Activated T-cell treated with anti-CD3 and anti-CD28 coated beads, Interleukin-2, amount 50 U/mL, for 4 hours (primary cell): ENCODE data around the gene SERPINA4. TPM values are rescaled to one million over a fixed set of nuclear protein-coding genes. Genes with fewer than 3 reads are reported as not detected.

Experiments used
- ATAC-seq, 2 donors: fragments of 200-7000 bp; cut with Tn5 transposase; one replicate each; pipeline ENCODE4 v1.10.0; 2021
- DNase-seq: peaks from one replicate; pipeline ENCODE4 v3.0.0-alpha.2; 2020
- H3K27me3 Mint-ChIP-seq: one replicate; pipeline ENCODE4 v1.8.0; 2021; ENCODE audit warnings: low read depth, mixed read lengths
- H3K36me3 Mint-ChIP-seq: one replicate; pipeline ENCODE4 v1.8.0; 2022; ENCODE audit warnings: mixed read lengths; ENCODE audit not compliant: insufficient read depth
- H3K4me1 Mint-ChIP-seq: one replicate; pipeline ENCODE4 v1.8.0; 2021; ENCODE audit warnings: low read depth, mixed read lengths
- H3K4me3 Mint-ChIP-seq: one replicate; pipeline ENCODE4 v1.8.0; 2021; ENCODE audit warnings: mild to moderate bottlenecking, moderate library complexity, mixed read lengths
- H3K9me3 Mint-ChIP-seq: one replicate; pipeline ENCODE4 v1.8.0; 2021; ENCODE audit warnings: mixed read lengths
- total RNA-seq, 3 donors: library from RNA; stranded (reverse); gene quantifications; one replicate each; pipeline ENCODE4 v1.2.1, GENCODE V29; 2021

The SERPINA4 gene
- total RNA-seq, 3 donors from 2014 or later = not detected

DNA sequence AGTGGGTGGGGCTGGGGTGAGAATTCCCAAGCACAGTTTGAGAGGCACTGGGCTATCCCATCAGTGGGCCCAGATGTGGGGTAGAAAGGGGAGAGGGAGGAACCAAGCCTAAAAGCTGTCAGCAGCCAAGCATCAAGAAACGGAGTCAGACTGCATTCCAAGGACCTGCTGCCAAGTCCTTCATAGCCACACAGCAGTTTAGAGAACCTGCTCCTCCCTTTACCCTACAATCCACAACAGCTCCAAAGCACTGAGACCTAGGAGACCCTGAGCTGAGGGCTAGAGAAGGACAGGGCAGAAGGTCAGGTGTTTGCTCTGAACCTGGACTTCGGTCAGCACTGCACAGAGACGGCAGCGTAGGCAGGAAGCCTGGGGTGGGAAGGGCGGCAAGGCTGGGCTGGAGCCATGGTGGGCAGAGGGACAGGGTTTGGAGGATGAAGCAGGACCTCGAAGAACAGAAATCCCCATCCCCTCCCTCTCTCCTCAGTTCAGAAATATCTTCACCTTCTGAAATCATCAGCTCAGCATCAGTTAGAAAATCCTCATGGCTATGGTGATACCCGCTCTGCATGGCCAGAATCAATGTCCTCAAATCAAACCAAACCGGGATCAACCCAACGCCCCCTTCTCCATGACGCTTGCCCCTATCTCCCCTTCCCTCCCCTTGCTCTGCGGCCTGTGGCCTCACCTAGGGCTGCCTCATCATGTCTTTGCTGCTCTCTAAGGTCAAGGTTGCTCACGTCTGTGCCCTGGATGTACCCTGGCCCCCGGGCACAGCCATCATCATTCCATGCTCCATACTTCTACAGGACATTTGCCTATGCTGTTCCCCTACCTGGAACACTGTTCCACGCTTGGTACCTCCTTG is 12.9 kb upstream of the SERPINA4 start:
- DNase-seq = no peak
- Mint-ChIP-seq H3K4me3 (no peak overlapping the region), H3K36me3 (no peaks in the 10 kb centered on the region), H3K4me1 (no peaks in the 10 kb centered on the region), H3K27me3 (peaks cover 34% of the 10 kb centered on the region), H3K9me3 (no peaks in the 10 kb centered on the region)
- no peak for ATAC-seq

DNA sequence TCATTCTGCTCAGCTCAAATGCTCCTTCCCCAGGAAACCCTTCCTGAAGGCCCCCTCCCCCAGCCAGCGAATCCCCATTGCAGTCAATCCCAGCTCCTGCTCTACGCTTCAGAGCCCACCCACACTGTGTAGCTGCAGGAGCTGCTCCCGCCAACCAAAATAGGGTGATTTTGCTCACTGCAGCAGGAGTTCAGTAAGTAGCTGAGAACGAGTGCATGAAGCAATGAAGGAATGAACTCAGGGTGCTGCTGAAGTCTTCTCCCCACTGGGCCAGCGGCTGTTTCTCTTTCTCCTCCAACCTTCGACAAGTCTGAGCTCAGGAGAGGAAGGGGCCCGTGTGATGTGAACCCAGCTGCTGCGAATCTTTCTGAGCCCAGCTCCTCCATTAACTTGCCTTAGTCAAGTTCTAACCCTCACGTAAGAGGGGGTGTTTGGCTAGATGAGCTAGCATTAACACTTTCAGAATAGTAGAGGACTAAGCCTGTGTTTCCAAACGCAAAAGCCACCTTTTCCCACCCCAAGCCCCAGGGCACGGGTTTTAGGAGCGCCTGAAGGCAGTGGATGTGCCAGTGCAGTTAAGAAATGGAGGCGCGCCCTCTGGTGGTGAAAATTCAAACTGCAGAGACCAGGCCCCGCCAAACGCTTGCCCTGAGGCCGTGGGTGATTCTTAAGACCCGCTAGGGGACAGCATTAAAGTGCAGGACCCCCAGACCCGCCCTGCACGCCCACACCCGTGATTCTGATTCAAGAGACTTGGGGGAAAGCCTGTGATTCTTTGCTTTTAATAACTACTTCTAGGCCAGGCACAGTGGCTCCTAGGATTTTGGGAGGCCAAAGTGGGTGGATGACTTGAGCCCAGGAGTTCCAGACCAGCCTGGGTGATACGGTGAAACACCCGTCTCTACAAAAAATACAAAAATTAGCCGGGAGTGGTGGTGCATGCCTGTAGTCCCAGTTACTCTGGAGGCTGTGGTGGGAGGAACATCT is 11.9 kb upstream of the SERPINA4 start:
- DNase-seq (peak; percentile 48), ATAC-seq (peak; percentile 56 to 69)
- no peak overlapping the region for H3K4me3 Mint-ChIP-seq
- no peaks in the 10 kb centered on the region for H3K9me3 Mint-ChIP-seq
- no peaks in the 10 kb centered on the region for H3K36me3 Mint-ChIP-seq
- peaks cover 32% of the 10 kb centered on the region for H3K27me3 Mint-ChIP-seq
- no peaks in the 10 kb centered on the region for H3K4me1 Mint-ChIP-seq

DNA sequence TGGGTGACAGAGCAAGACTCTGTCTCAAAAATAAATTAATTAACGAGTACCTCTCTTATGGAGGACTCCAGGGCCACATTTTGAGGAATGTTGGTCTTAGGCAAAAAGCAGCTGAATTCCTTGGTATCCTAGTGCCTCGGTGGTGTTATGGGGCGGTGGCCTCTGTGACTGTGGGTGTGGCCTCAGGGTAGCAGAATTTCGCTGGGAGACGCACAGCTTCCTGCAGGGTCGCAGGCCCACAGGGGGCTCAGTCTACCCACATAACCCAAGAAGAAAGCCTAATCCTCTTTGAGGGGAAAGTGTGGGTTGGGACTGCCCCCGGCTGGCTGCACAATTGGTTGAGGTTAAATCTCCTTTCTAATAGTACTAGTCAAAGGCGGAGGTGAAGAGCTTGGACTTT is 11.2 kb upstream of the SERPINA4 start:
- Mint-ChIP-seq H3K27me3 (peaks cover 35% of the 10 kb centered on the region), H3K4me3 (no peak overlapping the region), H3K4me1 (no peaks in the 10 kb centered on the region), H3K36me3 (no peaks in the 10 kb centered on the region), H3K9me3 (peaks cover 3% of the 10 kb centered on the region)
- DNase-seq (no peak), ATAC-seq (no peak)

DNA sequence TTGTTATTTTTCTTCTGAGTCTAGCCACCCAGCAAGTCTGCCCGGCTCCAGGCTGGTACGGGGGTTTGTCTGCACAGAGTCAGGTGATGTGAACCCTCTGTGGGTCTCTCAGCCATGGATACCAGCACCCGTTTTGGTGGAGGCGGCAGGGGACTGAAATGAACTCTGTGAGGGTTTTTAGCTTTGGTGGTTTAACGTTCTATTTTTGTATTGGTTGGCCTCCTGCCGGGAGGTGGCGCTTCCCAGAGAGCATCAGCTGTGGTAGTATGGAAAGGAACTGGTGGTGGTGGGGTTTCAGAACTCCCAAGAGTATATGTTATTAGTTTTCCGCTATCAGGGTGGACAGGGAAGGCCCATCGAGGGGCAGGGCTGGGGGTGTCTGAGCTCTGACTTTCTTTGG is 5.3 kb upstream of the SERPINA4 start:
- peaks cover 11% of the 10 kb centered on the region for H3K9me3 Mint-ChIP-seq
- no peaks in the 10 kb centered on the region for H3K36me3 Mint-ChIP-seq
- peaks cover 25% of the 10 kb centered on the region for H3K27me3 Mint-ChIP-seq
- ATAC-seq (no peak), DNase-seq (no peak)
- H3K4me3 Mint-ChIP-seq = no peak overlapping the region
- no peaks in the 10 kb centered on the region for H3K4me1 Mint-ChIP-seq

DNA sequence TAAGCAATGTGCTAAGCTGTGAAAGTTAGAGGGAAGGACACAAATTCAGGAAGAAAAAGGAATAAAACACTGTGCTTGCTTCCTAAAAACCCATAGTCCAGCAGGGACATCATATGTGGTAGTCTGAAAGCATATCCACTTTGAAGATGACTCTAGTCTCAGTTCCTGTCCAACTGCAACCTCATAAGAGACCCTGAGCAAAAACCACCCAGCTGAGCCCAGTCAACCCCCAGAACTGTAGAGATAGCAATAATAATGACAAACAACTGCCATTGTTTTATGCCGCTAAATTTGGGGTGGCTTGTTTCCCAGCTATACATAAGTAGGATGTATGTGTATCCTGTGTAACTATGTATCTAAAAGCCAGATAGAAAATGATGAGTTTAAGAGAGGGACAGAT is 3.9 kb upstream of the SERPINA4 start:
- no peak for ATAC-seq
- Mint-ChIP-seq H3K36me3 (no peaks in the 10 kb centered on the region), H3K4me3 (no peak overlapping the region), H3K9me3 (peaks cover 11% of the 10 kb centered on the region), H3K4me1 (no peaks in the 10 kb centered on the region), H3K27me3 (peaks cover 15% of the 10 kb centered on the region)
- no peak for DNase-seq

DNA sequence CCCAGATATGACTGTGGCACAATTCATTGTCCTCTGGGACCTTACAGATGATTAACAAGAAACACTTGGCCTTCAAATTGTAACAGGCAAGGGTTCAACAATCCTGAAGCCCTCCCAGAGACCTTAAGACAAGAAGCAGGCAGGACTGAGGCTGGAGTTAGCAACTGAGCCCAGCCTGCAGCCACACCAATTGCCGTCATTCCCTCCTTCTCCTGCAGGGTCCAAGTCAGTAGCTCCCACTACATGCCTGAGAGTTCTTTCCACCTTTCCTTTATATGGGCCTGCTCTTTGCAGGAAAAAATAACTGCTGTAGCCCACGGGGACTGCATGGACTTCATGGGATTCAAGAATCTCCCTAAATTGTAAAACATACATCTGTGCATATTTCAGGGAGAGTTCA is 2.4 kb upstream of the SERPINA4 start:
- H3K4me1 Mint-ChIP-seq = no peaks in the 10 kb centered on the region
- ATAC-seq = no peak
- H3K36me3 Mint-ChIP-seq = no peaks in the 10 kb centered on the region
- no peak overlapping the region for H3K4me3 Mint-ChIP-seq
- H3K9me3 Mint-ChIP-seq = peaks cover 11% of the 10 kb centered on the region
- DNase-seq = no peak
- peaks cover 12% of the 10 kb centered on the region for H3K27me3 Mint-ChIP-seq

DNA sequence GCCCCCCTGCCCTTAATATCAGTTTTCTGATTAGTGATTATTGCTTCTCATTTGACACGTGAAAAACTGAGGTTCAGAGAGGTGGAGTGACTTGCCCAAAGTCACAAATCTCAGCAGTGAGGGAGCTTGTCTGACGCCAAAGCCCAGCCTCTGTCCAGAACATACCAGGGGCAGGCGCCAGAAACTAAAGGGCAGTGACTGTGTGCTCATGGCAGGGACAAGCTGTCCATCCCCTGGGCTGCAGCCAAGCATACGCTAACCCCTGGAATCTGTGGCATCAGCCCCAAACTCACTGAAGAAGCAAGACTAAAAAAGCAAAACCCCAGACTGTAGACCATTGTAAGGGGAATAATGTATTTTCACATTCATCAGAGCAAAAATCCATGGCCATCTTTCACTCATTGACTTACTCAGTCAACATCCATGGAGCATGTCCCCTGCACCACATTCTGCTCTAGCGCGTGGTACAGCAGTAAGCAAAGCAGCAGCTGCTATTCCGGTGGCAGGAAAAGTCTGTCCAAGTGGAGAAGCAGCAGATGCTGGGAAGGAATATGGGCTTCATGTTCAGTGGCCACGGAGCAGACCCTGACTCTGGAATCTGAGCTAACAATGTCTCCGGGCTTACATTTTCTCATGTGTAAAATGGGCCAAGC is 1.5 kb upstream of the SERPINA4 start:
- Mint-ChIP-seq H3K27me3 (peaks cover 12% of the 10 kb centered on the region), H3K36me3 (no peaks in the 10 kb centered on the region), H3K9me3 (peaks cover 11% of the 10 kb centered on the region), H3K4me1 (no peaks in the 10 kb centered on the region), H3K4me3 (no peak overlapping the region)
- DNase-seq (no peak), ATAC-seq (no peak)

DNA sequence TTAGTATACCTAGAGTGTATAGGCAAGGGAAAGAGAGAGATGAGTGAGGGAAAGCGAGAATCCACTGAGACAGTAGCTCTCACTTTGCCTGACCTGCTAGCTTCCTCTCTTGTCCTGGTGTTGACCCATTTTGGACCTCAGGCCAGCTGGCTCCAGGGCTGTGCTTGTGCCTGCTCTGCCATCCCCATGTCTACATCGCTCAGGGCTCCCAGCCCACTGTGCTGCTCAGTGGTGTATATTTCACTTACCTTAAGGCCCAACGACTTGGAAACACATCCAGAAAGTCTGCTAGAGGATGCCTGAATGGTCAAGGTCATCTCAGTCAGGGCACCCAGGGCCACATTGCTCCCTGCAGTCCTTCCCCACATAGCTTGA is 964 bp upstream of the SERPINA4 start:
- DNase-seq = no peak
- no peak for ATAC-seq
- Mint-ChIP-seq H3K27me3 (peaks cover 9% of the 10 kb centered on the region), H3K4me3 (no peak overlapping the region), H3K4me1 (no peaks in the 10 kb centered on the region), H3K36me3 (no peaks in the 10 kb centered on the region), H3K9me3 (peaks cover 6% of the 10 kb centered on the region)

DNA sequence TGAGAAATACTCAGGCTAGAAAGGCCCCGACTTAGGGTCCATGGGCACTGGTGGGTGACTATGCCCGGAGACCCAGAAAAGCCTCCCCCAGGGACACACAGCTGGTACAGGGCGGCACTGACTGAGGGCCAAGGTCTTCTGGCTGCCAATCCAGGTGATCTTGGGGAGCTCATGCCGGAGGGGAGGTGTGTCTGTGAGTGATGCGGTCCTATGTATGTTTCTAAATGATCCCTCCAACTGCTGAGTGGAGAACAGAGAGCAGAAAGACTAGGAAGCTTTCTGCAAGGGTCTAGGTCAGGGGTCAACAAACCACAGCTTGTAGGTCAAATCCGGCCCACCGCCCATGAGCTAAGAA is 391 bp downstream of the SERPINA4 start:
- no peaks in the 10 kb centered on the region for H3K9me3 Mint-ChIP-seq
- no peaks in the 10 kb centered on the region for H3K4me1 Mint-ChIP-seq
- H3K36me3 Mint-ChIP-seq = no peaks in the 10 kb centered on the region
- ATAC-seq (no peak), DNase-seq (no peak)
- no peak overlapping the region for H3K4me3 Mint-ChIP-seq
- peaks cover 9% of the 10 kb centered on the region for H3K27me3 Mint-ChIP-seq

DNA sequence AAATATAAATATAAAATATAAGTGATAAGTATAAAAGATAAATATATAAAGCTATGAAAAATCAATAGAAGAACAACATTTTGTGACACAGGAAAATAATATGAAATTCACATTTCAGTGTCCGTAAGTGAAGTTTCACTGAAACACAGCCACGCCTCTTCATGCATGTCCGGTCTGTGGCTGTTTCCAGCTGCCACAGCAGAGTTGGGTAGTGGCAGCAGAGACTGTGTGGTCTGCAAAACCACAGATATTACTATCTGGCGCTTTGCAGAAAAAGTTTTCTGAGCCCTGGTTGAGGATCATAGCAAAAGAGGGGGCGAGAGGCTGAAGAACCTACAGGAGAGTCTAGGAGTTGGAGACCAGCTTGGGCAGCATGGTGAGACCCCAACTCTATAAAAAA is 780 bp downstream of the SERPINA4 start:
- Mint-ChIP-seq H3K27me3 (peaks cover 9% of the 10 kb centered on the region), H3K4me1 (no peaks in the 10 kb centered on the region), H3K36me3 (no peaks in the 10 kb centered on the region), H3K9me3 (no peaks in the 10 kb centered on the region), H3K4me3 (no peak overlapping the region)
- ATAC-seq (no peak), DNase-seq (no peak)

DNA sequence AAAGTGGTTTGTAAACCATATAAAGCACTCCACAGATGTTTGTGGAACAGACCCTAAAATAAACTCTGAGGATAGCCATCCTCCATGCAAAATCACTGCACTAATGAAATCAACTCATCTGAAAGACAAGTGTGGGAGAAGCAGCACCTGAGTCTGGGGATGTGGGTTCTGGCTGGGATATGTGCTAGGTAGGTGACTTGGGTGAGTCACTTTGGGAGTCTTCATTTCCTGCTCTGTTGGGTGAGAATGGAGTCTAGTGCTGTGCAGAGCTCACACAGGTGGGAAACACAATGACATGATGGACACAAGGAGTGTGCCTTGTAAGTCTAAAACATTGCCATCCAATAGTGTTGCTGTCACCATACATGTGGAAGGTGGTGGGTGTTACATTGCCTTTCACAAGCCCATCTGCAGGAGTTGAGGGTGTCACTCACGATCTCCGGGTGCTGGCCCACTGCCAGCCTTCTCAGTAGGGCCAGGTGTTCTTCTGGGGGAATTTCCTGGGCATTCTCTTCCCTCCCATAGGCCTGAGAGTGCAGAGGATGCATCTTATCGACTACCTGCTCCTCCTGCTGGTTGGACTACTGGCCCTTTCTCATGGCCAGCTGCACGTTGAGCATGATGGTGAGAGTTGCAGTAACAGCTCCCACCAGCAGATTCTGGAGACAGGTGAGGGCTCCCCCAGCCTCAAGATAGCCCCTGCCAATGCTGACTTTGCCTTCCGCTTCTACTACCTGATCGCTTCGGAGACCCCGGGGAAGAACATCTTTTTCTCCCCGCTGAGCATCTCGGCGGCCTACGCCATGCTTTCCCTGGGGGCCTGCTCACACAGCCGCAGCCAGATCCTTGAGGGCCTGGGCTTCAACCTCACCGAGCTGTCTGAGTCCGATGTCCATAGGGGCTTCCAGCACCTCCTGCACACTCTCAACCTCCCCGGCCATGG is 2.0 kb downstream of the SERPINA4 start:
- H3K9me3 Mint-ChIP-seq = no peaks in the 10 kb centered on the region
- H3K4me1 Mint-ChIP-seq = no peaks in the 10 kb centered on the region
- ATAC-seq (no peak), DNase-seq (no peak)
- peaks cover 6% of the 10 kb centered on the region for H3K27me3 Mint-ChIP-seq
- no peaks in the 10 kb centered on the region for H3K36me3 Mint-ChIP-seq
- no peak overlapping the region for H3K4me3 Mint-ChIP-seq

DNA sequence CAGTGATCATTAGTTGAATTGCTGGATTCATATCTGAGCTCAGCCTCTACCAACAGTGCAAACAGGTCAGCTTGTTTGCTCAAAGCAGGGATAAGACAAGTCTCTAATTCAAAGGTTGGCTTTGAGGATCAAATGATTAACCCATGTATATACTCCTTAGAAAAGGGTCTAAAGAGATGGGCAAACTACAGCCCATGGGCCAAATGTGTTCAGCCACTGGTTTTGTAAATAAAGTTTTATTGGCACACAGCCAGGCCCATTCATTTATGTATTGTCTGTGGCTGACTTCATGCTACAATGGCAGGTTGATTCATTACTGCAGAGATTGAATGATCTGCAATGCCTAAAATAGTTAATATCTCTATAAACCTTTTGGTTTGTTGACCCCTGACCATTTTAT is 3.1 kb downstream of the SERPINA4 start:
- ATAC-seq (no peak), DNase-seq (no peak)
- Mint-ChIP-seq H3K36me3 (no peaks in the 10 kb centered on the region), H3K4me3 (no peak overlapping the region), H3K27me3 (peaks cover 3% of the 10 kb centered on the region), H3K9me3 (no peaks in the 10 kb centered on the region), H3K4me1 (no peaks in the 10 kb centered on the region)

DNA sequence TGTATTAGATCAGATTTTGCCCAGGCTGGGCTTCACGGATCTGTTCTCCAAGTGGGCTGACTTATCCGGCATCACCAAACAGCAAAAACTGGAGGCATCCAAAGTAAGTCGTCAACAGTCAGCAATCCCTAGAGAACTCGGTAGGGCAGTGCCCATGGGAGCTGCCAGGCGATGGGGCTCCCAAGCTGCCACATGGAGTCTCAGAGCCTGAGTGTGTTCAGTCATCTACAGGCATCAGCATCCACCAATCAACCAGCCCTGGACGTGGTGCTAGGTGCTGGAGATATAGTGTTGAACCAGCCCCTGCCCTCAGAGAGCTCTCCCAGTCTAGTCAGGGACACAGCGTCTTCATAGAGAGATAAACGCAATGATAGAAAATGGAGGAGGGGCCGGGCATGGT is 6.9 kb downstream of the SERPINA4 start:
- Mint-ChIP-seq H3K36me3 (no peaks in the 10 kb centered on the region), H3K4me3 (no peak overlapping the region), H3K9me3 (no peaks in the 10 kb centered on the region), H3K4me1 (no peaks in the 10 kb centered on the region), H3K27me3 (no peaks in the 10 kb centered on the region)
- no peak for ATAC-seq
- DNase-seq = no peak
